GM12872 (cell line): Measurements from ENCODE around the gene DLX4.

Source experiments
- TF ChIP-seq, protein P1 (sequence below): IDR thresholded peaks from 3 replicates; pipeline ENCODE4 v1.5.1; 2011; ENCODE audit warnings: low read depth, mild to moderate bottlenecking, low read length, moderate library complexity; ENCODE audit not compliant: insufficient read depth

Gene DLX4

DNA sequence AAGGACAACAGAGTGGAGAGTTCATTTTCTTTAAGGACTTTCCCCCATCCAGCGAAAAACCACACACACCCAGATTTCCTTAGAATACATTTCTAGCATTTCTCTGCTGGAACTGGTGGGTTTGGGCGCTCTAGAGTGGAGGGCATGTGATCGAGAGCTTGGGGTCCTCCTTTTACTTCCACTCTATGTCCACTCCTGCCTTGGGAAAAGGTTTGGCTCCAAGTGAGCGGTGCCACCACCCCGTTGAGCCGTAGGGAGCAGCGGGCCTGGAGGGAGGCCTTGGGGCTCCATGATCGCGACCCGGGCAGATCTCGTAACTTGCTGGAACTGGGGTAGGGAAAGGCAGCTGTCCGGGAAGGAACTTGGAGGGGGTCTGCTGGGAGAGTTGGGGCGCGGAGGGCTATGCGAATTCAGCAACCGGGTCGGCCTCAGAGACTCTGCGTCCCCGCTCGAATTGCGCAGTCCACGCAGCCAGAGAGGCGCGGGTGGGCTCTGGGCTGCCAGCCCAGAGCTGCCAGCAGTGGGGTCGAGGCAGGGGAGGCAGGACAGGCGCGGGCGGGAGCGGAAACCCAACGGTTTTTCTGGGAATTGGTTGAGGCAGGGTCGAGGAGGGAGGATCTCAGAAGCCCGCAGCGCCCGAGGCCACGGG lies 2.3 kb downstream of the DLX4 start:
- TF ChIP-seq, protein P1, sequence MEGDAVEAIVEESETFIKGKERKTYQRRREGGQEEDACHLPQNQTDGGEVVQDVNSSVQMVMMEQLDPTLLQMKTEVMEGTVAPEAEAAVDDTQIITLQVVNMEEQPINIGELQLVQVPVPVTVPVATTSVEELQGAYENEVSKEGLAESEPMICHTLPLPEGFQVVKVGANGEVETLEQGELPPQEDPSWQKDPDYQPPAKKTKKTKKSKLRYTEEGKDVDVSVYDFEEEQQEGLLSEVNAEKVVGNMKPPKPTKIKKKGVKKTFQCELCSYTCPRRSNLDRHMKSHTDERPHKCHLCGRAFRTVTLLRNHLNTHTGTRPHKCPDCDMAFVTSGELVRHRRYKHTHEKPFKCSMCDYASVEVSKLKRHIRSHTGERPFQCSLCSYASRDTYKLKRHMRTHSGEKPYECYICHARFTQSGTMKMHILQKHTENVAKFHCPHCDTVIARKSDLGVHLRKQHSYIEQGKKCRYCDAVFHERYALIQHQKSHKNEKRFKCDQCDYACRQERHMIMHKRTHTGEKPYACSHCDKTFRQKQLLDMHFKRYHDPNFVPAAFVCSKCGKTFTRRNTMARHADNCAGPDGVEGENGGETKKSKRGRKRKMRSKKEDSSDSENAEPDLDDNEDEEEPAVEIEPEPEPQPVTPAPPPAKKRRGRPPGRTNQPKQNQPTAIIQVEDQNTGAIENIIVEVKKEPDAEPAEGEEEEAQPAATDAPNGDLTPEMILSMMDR: no peak

DNA sequence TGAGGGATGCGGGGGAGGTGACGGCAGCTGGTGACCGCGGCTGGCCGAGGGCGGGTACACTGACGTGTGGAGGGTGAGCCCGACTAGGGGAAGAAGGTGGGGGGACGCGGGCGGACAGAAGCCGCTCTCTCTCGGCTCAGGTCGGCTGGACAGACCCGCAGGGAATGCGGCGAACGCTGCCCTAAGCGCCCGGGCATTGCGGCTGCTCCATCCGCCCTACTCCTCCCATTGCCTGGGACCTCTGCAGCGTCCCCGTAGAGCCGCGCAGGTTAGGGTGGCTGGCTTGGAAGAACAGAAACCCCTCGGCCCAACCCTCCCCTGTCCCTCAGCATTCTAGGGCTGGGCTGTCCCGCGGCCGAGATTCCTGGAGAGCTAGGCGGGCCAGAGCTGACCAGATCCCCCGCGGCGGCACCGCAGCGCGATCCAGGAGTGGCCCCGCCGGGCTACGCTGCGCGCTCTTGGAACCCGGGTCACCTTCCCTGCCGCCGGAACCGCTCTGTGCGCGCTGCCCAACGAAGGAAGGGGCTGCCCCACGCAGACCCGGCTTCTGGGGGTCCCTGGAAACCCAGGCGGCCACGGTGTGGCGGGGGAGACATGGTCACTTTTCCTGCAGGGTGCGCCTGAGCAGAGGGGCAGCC lies 3.0 kb downstream of the DLX4 start:
- TF ChIP-seq, protein P1: no peak

- TF ChIP-seq, protein P1: no peak
Measured at GRCh38 chr17:49972486-49973270, 3.7 kb downstream of the DLX4 start.

- TF ChIP-seq, protein P1: no peak
Measured at GRCh38 chr17:49973271-49973615, 4.3 kb downstream of the DLX4 start.

DNA sequence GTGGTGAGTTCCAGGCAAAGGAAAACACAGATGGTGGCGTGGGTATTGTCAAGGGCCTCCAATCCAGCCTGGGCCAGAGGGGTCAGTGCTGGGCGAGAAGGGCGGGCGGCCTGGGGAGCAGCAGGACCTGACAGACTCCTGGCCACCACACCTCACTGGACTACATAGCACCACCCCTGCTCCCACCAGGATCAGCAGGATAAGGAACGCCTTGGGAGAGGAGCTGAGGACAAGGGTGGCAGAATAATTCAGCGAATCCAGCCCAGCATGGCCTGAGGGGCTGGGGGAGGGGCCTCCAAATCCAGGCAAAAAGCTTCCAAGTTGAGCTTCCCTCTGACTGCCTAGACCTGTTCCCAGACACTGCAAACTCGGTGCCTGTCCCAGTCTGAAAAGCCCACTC lies 6.5 kb downstream of the DLX4 start:
- TF ChIP-seq, protein P1: no peak

DNA sequence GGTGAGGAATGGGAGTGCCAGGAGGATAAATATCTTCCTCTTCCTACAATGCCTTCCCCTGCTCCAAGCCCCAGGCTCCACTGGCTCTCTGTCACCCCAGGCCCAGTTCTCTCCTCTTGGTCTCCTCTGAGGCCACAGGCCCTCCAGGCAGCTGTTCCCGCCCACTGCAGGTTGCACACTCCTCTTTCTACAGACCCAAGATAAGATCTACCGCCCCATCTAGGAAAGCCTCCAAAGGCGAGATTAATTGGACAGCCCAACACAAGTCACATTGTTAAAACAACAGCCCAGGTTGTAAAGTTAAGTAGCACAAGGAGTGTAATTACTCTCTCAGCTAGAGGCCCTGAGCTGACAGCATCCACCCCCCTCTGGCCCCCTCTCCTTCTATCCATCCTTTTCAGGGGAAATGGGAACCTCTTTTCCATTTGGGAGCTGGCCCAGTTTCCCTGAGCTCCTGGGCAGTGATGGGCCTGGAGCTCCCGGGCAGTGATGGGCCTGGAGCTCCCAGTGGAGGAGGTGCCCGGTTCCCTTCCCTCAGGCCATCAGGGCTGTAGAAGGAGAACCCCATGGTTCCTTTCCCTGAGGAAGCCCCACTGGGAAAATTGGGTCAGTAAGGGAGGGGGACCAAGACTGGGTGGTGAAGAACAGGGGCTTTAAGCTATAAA lies 7.3 kb downstream of the DLX4 start:
- TF ChIP-seq, protein P1: no peak

DNA sequence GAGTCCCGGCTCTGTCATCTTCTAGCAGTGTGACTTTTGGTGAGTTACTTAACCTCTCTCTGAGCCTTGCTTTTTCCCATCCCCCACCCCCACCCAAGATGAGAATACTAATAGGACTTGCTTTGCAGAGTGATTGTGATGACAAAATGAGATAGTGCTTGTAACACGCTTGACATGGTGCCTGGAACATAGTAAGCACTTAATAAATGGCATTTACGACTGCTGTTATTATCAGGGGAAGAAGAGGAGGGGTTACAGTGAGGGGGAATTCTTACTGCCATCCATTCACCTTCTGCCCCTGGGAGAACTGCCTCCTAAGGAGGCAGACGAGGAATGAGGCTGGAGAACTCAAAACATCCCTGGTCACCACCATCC lies 7.8 kb downstream of the DLX4 start:
- TF ChIP-seq, protein P1: no peak
